Right atrium auricular region (tissue), 2 donors: Measurements from ENCODE around the gene PITPNB. TPM values are rescaled to one million over a fixed set of nuclear protein-coding genes. Genes with fewer than 3 reads are reported as not detected.
A peak's percentile ranks its signal among the peaks of the same experiment; 100 is the strongest.

Experiments used
- DNase-seq: peaks from one replicate; pipeline ENCODE4 v3.0.0-alpha.2; 2019; ENCODE audit warnings: low spot score
- H3K27ac ChIP-seq, 2 donors: fragments of 200-600 bp; sonication (generic); 1 replicate in 1 of 2; 2 replicates in 1 of 2; pipeline ENCODE4 v1.5.1; 2016 to 2019
- H3K27me3 ChIP-seq, 2 donors: fragments of 200-600 bp; sonication (generic); one replicate each; pipeline versions ENCODE4 v1.5.1 to v1.6.0; 2017 to 2019
- H3K36me3 ChIP-seq: fragments of 200-600 bp; sonication (generic); one replicate; pipeline ENCODE4 v1.5.1; 2016
- H3K4me1 ChIP-seq, 2 donors: fragments of 200-600 bp; sonication (generic); one replicate each; pipeline versions ENCODE4 v1.5.1 to v1.6.0; 2017 to 2019
- H3K4me3 ChIP-seq, 2 donors: fragments of 200-600 bp; sonication (generic); 1 replicate in 1 of 2; 2 replicates in 1 of 2; pipeline ENCODE4 v1.5.1; 2017 to 2019; ENCODE audit warnings: mild to moderate bottlenecking in 1 of 2, moderate library complexity in 1 of 2
- H3K9me3 ChIP-seq, 2 donors: fragments of 200-600 bp; sonication (generic); one replicate each; pipeline ENCODE4 v1.5.1; 2019
- total RNA-seq, 2 donors: library from RNA; depleted of rRNA; stranded (reverse); fragments of >200 nt; gene quantifications; one replicate each; pipeline ENCODE4 v1.1.0, GENCODE V29; 2016
- TF ChIP-seq, protein P1 (sequence below), 2 donors: fragments of 200-600 bp; sonication (generic); IDR thresholded peaks; one replicate each; pipeline ENCODE4 v1.5.1; 2019; ENCODE audit warnings: antibody characterized with exemption in 2 of 2

Gene PITPNB
- total RNA-seq, 2 donors from 2014 or later: 26.3 to 43.0 TPM

- TF ChIP-seq, protein P1, sequence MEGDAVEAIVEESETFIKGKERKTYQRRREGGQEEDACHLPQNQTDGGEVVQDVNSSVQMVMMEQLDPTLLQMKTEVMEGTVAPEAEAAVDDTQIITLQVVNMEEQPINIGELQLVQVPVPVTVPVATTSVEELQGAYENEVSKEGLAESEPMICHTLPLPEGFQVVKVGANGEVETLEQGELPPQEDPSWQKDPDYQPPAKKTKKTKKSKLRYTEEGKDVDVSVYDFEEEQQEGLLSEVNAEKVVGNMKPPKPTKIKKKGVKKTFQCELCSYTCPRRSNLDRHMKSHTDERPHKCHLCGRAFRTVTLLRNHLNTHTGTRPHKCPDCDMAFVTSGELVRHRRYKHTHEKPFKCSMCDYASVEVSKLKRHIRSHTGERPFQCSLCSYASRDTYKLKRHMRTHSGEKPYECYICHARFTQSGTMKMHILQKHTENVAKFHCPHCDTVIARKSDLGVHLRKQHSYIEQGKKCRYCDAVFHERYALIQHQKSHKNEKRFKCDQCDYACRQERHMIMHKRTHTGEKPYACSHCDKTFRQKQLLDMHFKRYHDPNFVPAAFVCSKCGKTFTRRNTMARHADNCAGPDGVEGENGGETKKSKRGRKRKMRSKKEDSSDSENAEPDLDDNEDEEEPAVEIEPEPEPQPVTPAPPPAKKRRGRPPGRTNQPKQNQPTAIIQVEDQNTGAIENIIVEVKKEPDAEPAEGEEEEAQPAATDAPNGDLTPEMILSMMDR (IDR thresholded peaks at IDR 0.05): no peak
- peaks cover 25% of the 10 kb centered on the region for H3K36me3 ChIP-seq
- H3K9me3 ChIP-seq: no peaks in the 10 kb centered on the region
- peaks cover 0 to 26% of the 10 kb centered on the region in 2 donors for H3K4me1 ChIP-seq
- no peak overlapping the region for H3K27ac ChIP-seq
- H3K4me3 ChIP-seq: no peak overlapping the region
- H3K27me3 ChIP-seq: no peaks in the 10 kb centered on the region
- peak; percentile 55 for DNase-seq
These were observed 74.1 kb downstream of the PITPNB start for GRCh38 chr22:27844656-27845591.

- H3K27ac ChIP-seq: no peak overlapping the region
- DNase-seq: peak; percentile 16
- peaks cover 25% of the 10 kb centered on the region for H3K36me3 ChIP-seq
- H3K4me1 ChIP-seq: peaks cover 0 to 20% of the 10 kb centered on the region in 2 donors
- H3K9me3 ChIP-seq: no peaks in the 10 kb centered on the region
- H3K27me3 ChIP-seq: no peaks in the 10 kb centered on the region
- no peak overlapping the region for H3K4me3 ChIP-seq
- TF ChIP-seq, protein P1 (IDR thresholded peaks at IDR 0.05): no peak
These were observed 74.8 kb downstream of the PITPNB start for GRCh38 chr22:27844256-27844655.

GRCh38 chr22:27843441-27843840 is 75.6 kb downstream of the PITPNB start:
- peaks cover 18% of the 10 kb centered on the region for H3K36me3 ChIP-seq
- peak overlapping the region in 1 of 2 donors; percentile 22 for H3K27ac ChIP-seq
- TF ChIP-seq, protein P1 (IDR thresholded peaks at IDR 0.05): no peak
- DNase-seq: peak; percentile 58
- peaks cover 0 to 20% of the 10 kb centered on the region in 2 donors for H3K4me1 ChIP-seq
- no peak overlapping the region for H3K4me3 ChIP-seq
- no peaks in the 10 kb centered on the region for H3K9me3 ChIP-seq
- no peaks in the 10 kb centered on the region for H3K27me3 ChIP-seq

GRCh38 chr22:27842669-27843431 is 76.2 kb downstream of the PITPNB start:
- H3K27me3 ChIP-seq: no peaks in the 10 kb centered on the region
- no peak overlapping the region for H3K4me3 ChIP-seq
- H3K36me3 ChIP-seq: peaks cover 13% of the 10 kb centered on the region
- TF ChIP-seq, protein P1 (IDR thresholded peaks at IDR 0.05): no peak
- peaks cover 0 to 20% of the 10 kb centered on the region in 2 donors for H3K4me1 ChIP-seq
- peak overlapping the region in 1 of 2 donors; percentile 22 for H3K27ac ChIP-seq
- no peak for DNase-seq
- no peaks in the 10 kb centered on the region for H3K9me3 ChIP-seq

DNA sequence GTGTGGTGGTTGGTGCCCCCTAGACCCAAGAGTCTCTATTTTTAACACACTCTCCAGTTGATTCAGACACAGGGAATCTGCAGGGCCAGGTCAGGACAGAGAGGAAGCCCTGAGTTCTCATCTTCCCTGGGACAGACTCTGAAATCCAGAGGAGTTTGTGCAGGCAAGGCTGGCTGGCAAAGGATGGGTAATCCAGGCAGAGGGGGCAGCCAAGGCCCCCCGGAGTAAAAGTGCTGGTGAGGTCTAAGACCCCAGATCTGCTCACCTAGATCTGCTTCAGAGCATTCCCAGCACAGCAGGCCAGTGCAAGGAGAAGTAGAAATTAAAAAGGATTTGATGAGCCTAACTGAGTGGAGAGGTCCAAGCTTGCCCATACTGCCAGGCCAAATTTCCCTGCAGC is 76.9 kb downstream of the PITPNB start:
- TF ChIP-seq, protein P1 (IDR thresholded peaks at IDR 0.05): no peak
- peaks cover 7% of the 10 kb centered on the region for H3K36me3 ChIP-seq
- no peak for DNase-seq
- no peak overlapping the region for H3K4me3 ChIP-seq
- peak overlapping the region in 1 of 2 donors; percentile 12 for H3K27ac ChIP-seq
- no peaks in the 10 kb centered on the region for H3K9me3 ChIP-seq
- no peaks in the 10 kb centered on the region for H3K27me3 ChIP-seq
- H3K4me1 ChIP-seq: peaks cover 0 to 20% of the 10 kb centered on the region in 2 donors
